ENCODE measurements around the gene SORCS2. TPM values are rescaled to one million over a fixed set of nuclear protein-coding genes. Genes with fewer than 3 reads are reported as not detected.

The SORCS2 gene
- total and polyA plus RNA-seq, 2 of the 8 experiments (the other 6 are each of a cell fraction or from before 2014, with no cell fraction given), result 0.36 to 1.8 TPM

GRCh38 chr4:7315935-7316334 is 123.6 kb downstream of the SORCS2 start:
- no peaks in the 10 kb centered on the region for H3K27me3 ChIP-seq (replicated peaks in 1 of 4; ENCODE audit: control insufficient read depth in 3 of 4, extremely low read depth in 1 of 4, insufficient read depth in 3 of 4, low read length in 3 of 4)
- H3K79me2 ChIP-seq (ENCODE audit: control insufficient read depth in 1 of 2, insufficient read depth in 2 of 2, low read length in 2 of 2), result no peaks in the 10 kb centered on the region
- no peak overlapping the region for H4K5ac ChIP-seq (ENCODE audit: insufficient read length, low read depth, low read length)
- no peak overlapping the region for H3K4ac ChIP-seq (replicated peaks; ENCODE audit: insufficient read length, low read depth, low read length)
- no peak overlapping the region for H2AFZ ChIP-seq (ENCODE audit: low read length)
- no peak overlapping the region for H3K4me3 ChIP-seq (ENCODE audit: extremely low read depth in 1 of 4, insufficient read depth in 2 of 4, low read depth in 3 of 4, low read length in 4 of 4)
- no peaks in the 10 kb centered on the region for H3K9me3 ChIP-seq (ENCODE audit: insufficient read depth in 2 of 2, low read depth in 1 of 2, low read length in 1 of 2)
- H4K20me1 ChIP-seq (replicated peaks in 1 of 2; ENCODE audit: control insufficient read depth in 1 of 2, insufficient read depth in 2 of 2, low read length in 2 of 2), result no peaks in the 10 kb centered on the region
- CTCF ChIA-PET (ENCODE audit: partially characterized antibody), result interaction anchor here (2.1 kb wide), 1 partner anchor 11 kb away, joined by 5 read pairs; no protein-coding TSS in a partner anchor
- H3K79me1 ChIP-seq (ENCODE audit: low read depth, low read length), result no peaks in the 10 kb centered on the region
- H2BK20ac ChIP-seq (ENCODE audit: low read length), result no peak overlapping the region
- peak overlapping the region; percentile 56 for H3K56ac ChIP-seq (replicated peaks; ENCODE audit: insufficient read length, low read depth, low read length)
- no peak overlapping the region for H3K14ac ChIP-seq (ENCODE audit: insufficient read length)
- DNase-seq (ENCODE audit: low read depth in 1 of 2, low spot score in 2 of 2) (no peak), FAIRE-seq (no peak)
- POLR2A ChIA-PET (ENCODE audit: partially characterized antibody), result no interaction called here
- H3K36me3 ChIP-seq (ENCODE audit: control insufficient read depth in 2 of 4, insufficient read depth in 4 of 4, low read length in 3 of 4), result no peaks in the 10 kb centered on the region
- no peak overlapping the region for H2AK5ac ChIP-seq (ENCODE audit: low read depth, low read length)
- H2BK15ac ChIP-seq (ENCODE audit: low read length), result no peak overlapping the region
- no peak overlapping the region for H3K4me2 ChIP-seq (ENCODE audit: insufficient read depth in 1 of 2, low read depth in 2 of 2, low read length in 2 of 2)
- H2BK12ac ChIP-seq (ENCODE audit: low read depth, low read length), result no peak overlapping the region
- H3K18ac ChIP-seq (ENCODE audit: extremely low read depth, low read length), result no peak overlapping the region
- 88% methylated on average over 1 of the region's 1 CpG; no CpG with 5 or more reads in 1 of the 2 experiments for WGBS, 2 experiments (ENCODE audit: extremely low coverage in 1 of 2, insufficient coverage in 1 of 2, insufficient read length in 1 of 2, insufficient replicate concordance in 2 of 2, low coverage in 1 of 2, low lambda C conversion rate in 2 of 2, missing lambda C conversion rate in 1 of 2)
- H4K8ac ChIP-seq (ENCODE audit: extremely low read depth, insufficient read depth, low read length), result no peak overlapping the region
- H3K4me1 ChIP-seq (replicated peaks in 1 of 4; ENCODE audit: control insufficient read depth in 3 of 4, insufficient read depth in 4 of 4, low read length in 3 of 4), result no peaks in the 10 kb centered on the region; a peak in 1 of 7 replicates
- no peak overlapping the region for H3K27ac ChIP-seq (ENCODE audit: low read depth, low read length)
- H4K91ac ChIP-seq (replicated peaks; ENCODE audit: insufficient read length, low read length), result no peak overlapping the region
- H3K23me2 ChIP-seq (ENCODE audit: low read depth, low read length), result peaks cover 5% of the 10 kb centered on the region; the same call in 1 of the 2 replicates
- TF ChIP-seq RBBP5 (IDR thresholded peaks at IDR 0.05; ENCODE audit: borderline replicate concordance, low read depth, low read length), result no peak
- TF ChIP-seq EGR1 (IDR thresholded peaks at IDR 0.05; ENCODE audit: borderline replicate concordance, low read depth, low read length), result no peak
- TF ChIP-seq SIX5 (IDR thresholded peaks at IDR 0.05; ENCODE audit: low read depth, low read length), result no peak
- no peak for TF ChIP-seq CREB1 (IDR thresholded peaks at IDR 0.05)
- no peak for TF ChIP-seq SRF (IDR thresholded peaks at IDR 0.05; ENCODE audit: low read depth, low read length)
- TF ChIP-seq TAF7 (optimal IDR thresholded peaks at IDR 0.05; ENCODE audit: borderline replicate concordance, low read depth, low read length), result no peak
- no peak for TF ChIP-seq POLR2A (IDR thresholded peaks at IDR 0.05; ENCODE audit: control extremely low read depth in 1 of 2, low read depth in 2 of 2, low read length in 2 of 2)
- TF ChIP-seq TBP (IDR thresholded peaks at IDR 0.05; ENCODE audit: low read depth, low read length), result no peak
- TF ChIP-seq E2F6 (IDR thresholded peaks at IDR 0.05), result no peak
- no peak for TF ChIP-seq CHD1 (IDR thresholded peaks at IDR 0.05; ENCODE audit: low read depth, low read length)
- no peak for TF ChIP-seq RFX5 (IDR thresholded peaks at IDR 0.05; ENCODE audit: borderline replicate concordance, low read depth, low read length)
- no peak overlapping the region for H3K9ac ChIP-seq (replicated peaks in 1 of 4; ENCODE audit: extremely low read depth in 1 of 4, low read depth in 3 of 4, low read length in 3 of 4)
- H2BK120ac ChIP-seq (replicated peaks; ENCODE audit: low read depth, low read length), result no peak overlapping the region
- H3K23ac ChIP-seq (ENCODE audit: insufficient read length), result no peak overlapping the region
- no peak overlapping the region for H2BK5ac ChIP-seq (ENCODE audit: low read depth, low read length)
